Measurements from ENCODE around the gene FAM53B.
"Not testable (repeated sequence)": the region's sequence is repeated elsewhere in the genome, so short reads cannot be mapped to it uniquely, and the experiment has no call there.

Gene FAM53B, protein sequence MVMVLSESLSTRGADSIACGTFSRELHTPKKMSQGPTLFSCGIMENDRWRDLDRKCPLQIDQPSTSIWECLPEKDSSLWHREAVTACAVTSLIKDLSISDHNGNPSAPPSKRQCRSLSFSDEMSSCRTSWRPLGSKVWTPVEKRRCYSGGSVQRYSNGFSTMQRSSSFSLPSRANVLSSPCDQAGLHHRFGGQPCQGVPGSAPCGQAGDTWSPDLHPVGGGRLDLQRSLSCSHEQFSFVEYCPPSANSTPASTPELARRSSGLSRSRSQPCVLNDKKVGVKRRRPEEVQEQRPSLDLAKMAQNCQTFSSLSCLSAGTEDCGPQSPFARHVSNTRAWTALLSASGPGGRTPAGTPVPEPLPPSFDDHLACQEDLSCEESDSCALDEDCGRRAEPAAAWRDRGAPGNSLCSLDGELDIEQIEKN

DNA sequence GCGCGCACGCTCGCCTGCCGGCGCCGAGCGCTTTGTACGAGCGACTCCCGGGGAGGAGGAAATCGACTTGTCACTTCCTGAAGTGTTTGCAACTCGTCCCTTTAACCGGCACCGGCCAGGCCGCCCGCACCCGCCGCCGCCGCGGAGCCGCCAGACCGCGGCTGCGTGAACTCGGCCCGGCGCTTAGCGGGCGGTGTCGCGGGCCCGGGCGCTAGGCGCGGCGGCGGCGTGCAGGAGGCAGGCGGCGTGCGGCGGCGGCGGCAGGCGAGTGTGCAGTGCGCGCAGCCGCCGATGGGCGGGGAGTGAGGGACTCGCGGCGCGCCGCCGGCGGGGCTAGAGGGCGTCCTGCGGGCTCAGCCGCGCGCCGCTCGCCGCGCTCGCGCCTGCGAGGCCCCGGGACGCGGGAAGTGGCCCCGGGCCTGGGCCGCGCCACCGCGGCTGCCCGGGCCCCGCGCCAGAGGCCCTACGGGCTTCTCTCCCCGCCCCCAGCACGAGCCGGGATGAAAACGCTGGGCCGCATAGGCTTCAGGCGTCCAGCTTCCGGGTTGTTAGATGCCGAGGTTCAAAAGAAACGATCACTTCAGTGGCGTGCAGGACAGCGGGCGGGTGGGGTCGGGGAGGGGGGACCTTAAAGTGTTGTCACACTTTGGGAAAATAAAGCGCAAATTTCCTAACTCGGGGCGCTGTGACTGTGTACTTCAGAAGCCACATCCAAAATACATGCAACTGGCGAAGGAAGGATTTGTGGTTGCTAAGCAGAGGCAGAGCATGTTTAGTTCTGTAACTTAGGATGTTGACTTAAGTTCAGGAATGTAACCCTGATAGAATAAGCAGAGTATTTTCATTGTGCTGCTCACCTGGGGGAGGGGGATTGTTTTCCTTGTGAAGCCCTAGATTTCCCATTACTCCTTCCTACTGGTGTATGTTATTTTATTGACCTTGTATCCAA lies at the start of gene FAM53B:
TSS of gene FAM53B (minus strand) at position 277 of the 949 bp plus-strand sequence. CDS start 37,665 bp downstream, outside the sequence.
- DNase-seq (ENCODE audit: low read depth in 2 of 2), result peak in 1 of 2 donors; percentile 69

DNA sequence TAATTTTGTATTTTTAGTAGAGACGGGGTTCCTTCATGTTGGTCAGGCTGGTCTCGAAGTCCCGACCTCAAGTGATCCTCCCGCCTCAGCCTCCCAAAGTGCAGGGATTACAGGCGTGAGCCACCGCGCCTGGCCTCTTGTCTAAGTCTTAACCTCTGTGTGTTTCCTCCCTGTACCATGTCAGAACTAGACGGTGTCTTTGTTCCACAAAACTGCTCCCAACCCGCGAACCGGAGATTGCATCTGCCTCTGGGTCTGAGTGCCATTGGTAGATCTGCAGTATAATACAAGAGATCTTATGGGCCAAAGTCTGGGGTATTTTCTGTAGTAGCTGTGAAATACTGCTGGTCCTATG lies 48.8 kb upstream of the FAM53B start:
- DNase-seq (ENCODE audit: low read depth in 2 of 2), result no peak

GRCh38 chr10:124791547-124792348 lies 47.6 kb upstream of the FAM53B start, which contains the start of gene EEF1AKMT2:
EEF1AKMT2 (minus strand) TSS chr10:124791887; CDS start chr10:124791833, 54 bp downstream.
- DNase-seq (ENCODE audit: low read depth in 2 of 2), result peak; percentile 65 to 78

- DNase-seq (ENCODE audit: low read depth in 2 of 2), result not testable (repeated sequence)
These were observed 38.7 kb upstream of the FAM53B start for GRCh38 chr10:124782900-124783299.

DNA sequence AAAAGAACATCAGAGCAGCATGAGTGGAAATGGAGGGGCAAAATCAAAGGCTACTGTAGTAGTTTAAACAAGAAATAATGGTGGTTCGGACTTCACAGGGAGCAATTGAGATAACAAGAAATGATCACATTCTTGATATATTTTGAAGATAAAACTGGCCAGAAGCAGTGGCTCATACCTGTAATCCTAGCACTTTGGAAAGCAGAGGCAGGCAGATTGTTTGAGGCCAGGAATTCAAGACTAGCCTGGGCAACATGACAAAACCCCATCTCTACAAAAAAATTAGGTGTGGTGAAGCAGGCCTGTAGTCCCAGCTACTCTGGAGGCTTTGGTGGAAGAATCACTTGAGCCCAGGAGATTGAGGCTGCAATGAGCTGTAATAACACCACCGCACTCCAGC lies 24.6 kb upstream of the FAM53B start:
- DNase-seq (ENCODE audit: low read depth in 2 of 2), result no peak

DNA sequence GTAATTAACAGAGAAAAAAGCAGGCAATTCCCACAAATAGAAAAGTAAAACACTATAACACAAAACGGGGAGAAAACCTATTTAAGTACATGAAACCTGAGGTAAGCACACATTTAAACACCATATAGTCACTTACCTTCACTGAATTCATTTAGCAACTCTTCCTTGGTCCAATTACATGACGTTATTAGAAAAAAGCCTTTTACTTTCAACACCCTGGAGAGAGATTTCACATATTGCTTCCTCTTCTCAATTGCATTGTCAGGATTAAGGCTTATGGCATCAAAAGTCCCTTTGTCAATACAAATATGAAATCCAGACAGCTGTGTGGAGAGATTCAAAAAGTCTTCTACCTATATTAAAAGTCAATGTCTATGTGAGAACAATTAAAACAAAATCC lies 21.1 kb upstream of the FAM53B start:
- no peak for DNase-seq (ENCODE audit: low read depth in 2 of 2)

- DNase-seq (ENCODE audit: low read depth in 2 of 2), result no peak
These were observed 19.1 kb upstream of the FAM53B start for GRCh38 chr10:124763267-124763666.

DNA sequence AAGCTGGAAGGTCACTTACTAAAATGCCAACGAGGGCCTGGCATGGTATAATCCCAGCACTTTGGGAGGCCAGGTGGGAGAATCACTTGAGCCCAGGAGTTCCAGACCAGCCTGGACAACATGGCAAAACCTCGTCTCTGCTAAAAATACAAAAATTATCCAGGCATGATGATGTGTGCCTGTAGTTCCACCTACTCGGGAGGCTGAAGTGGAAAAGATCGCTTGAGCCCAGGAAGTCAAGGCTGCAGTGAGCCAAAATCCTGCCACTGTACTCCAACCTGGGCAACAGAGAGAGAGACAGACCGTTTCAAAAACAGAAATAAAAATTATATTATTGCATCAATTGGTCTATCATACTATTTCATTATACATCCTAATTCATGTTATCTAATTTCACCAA lies 18.1 kb upstream of the FAM53B start:
- DNase-seq (ENCODE audit: low read depth in 2 of 2), result no peak

DNA sequence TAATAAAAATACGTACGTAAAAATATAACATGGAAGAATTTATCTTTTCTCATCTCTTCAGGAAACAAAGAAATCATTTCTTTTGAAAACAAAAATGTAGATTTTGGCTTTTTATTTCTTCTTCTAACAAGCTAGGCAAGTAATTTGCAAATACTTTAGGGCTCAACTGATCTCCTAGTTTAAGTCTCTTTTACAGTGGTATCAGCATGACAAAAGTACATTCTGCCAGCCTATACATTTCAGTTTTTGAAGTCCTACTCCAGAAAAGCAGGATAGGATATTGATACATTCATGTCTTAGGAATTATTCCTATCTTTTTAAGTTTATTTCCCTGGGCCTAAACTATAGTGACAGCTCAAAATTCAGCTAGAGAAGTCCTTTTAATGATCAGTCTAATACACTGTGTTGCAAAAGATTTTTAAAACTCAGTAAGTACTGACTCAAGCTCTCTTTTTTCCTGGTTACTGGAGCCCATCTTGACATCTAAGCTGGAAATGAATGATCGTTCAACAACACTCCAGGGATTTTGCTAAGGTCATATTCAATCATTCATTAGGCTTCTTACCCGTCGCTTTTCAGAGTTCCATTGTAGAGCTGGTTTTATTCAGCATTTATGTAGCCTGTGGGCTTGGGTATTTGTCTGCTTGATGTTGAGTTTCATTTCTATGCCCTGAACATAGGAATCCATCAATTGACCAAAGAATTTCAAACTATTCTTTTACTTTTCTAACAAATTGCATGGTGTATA lies 12.2 kb upstream of the FAM53B start:
- no peak for DNase-seq (ENCODE audit: low read depth in 2 of 2)

- DNase-seq (ENCODE audit: low read depth in 2 of 2), result no peak
These were observed 11.4 kb upstream of the FAM53B start for GRCh38 chr10:124755581-124755980.

GRCh38 chr10:124754227-124754626 lies 10.0 kb upstream of the FAM53B start:
- no peak for DNase-seq (ENCODE audit: low read depth in 2 of 2)

- no peak for DNase-seq (ENCODE audit: low read depth in 2 of 2)
These were observed 4.9 kb upstream of the FAM53B start for GRCh38 chr10:124748953-124749645.

GRCh38 chr10:124748166-124748565 lies 4.0 kb upstream of the FAM53B start:
- no peak for DNase-seq (ENCODE audit: low read depth in 2 of 2)

DNA sequence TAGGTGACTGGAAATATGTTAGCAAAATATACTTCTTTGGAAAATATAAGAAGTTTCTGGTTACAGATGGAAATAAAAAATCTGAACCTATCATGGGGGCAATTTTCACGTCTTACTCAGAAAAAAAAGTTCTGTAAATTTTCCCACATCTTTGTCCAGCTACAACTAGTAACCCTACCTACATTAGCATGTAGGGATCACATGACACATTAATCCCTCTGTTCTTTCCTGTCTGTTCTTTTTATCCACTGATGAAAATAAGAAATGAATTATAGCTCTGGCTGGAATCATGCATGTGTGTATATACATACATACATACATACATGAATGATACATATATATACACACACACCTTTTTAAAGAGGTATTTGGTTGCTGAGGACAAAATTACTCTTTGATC lies 3.6 kb upstream of the FAM53B start:
- DNase-seq (ENCODE audit: low read depth in 2 of 2), result no peak

DNA sequence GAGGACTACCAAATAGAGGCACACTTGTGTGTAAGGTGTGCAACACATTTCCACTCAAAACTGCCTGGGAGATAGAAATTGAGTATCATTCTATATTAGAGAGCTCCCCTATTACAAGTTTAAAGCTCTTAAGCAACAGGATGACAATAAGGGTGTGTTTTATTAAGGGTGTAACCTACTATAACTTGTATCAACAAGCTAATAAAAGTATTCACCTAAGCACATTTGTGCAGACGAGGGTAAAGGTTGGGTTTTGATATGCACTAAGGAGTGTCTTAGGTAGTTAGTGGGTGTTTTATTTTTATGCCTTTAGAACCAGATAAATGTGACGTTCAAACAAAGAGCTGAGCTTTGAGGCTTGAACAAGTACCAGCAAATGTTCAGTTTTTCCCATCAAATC lies 2.8 kb upstream of the FAM53B start:
- DNase-seq (ENCODE audit: low read depth in 2 of 2), result no peak

GRCh38 chr10:124746447-124746846 lies 2.3 kb upstream of the FAM53B start:
- not testable (repeated sequence) for DNase-seq (ENCODE audit: low read depth in 2 of 2)

- no peak for DNase-seq (ENCODE audit: low read depth in 2 of 2)
These were observed 1.5 kb upstream of the FAM53B start for GRCh38 chr10:124745673-124746072.

- DNase-seq (ENCODE audit: low read depth in 2 of 2), result no peak
These were observed 1.1 kb upstream of the FAM53B start for GRCh38 chr10:124745252-124745651.

DNA sequence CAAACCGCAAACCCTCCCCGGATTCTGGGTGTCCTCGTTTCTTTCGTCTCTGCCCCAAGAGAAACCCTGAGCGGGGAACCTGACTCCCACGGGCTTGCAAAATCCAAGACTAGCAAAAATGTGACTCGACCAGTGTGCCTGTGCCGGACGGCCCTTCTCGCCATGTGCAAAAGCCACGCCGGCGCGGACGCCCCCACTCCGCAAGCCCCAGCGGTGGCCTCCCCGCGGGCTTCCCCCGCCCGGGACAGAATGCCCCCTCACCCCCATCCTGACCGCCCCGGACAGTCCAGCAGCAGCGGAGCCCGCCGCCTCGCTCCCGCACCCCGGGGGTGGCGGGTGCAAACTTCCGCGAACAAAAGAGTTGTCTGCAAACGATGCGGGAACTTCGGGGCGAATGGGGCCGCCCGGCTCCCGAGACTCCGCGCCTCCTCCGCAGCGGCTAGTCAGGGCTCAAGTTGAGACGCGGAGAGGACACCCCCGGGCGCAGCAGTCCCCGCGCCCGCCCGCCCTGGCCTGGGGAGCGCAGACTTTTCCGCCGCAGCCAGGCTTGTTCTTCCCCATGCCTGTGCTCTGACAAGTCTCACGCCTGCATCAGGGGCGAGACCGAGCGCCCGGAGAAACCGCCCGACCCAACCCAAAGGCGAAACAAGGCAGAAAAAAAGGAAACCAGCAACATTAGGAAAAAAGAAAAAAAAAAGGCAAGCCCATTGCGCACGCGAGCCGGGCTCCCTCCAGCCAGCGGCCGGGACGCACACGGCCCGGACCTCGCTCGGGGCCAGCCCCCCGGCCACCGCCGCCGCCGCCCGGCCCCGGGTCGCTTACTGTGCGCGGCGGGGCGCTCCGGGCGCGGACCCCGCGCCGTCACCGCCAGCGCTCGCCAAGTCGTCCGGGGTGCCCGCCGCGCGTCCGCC lies 732 bp downstream of the FAM53B start:
- no peak for DNase-seq (ENCODE audit: low read depth in 2 of 2)
